GM13977 (cell line): ENCODE results near the gene DNASE1L3.

Experiments used
- DNase-seq: peaks from one replicate; pipeline ENCODE4 v3.0.0; 2012; ENCODE audit warnings: low spot score
- CTCF ChIP-seq: IDR thresholded peaks from 2 replicates; pipeline ENCODE4 v1.5.1; 2012; ENCODE audit warnings: mild to moderate bottlenecking, control low read depth; ENCODE audit not compliant: insufficient read depth; ENCODE audit errors: extremely low read depth, missing control alignments
- in situ Hi-C: fragments of 300-500 bp; cut with MboI; formaldehyde crosslinking; loops from one replicate; pipeline ENCODE4 v1.12.0; 2022; ENCODE audit warnings: low sequenced_read_pairs, low pct_unique_long_range_greater_than_20kb, mixed read lengths, inconsistent platforms; ENCODE audit not compliant: unreplicated experiment

The DNASE1L3 gene

GRCh38 chr3:58155838-58156237 lies 54.9 kb downstream of the DNASE1L3 start:
- in situ Hi-C loops = loop anchor here (25.0 kb wide), 1 partner anchor 144 kb away; the partner anchor contains the start of gene FLNB

GRCh38 chr3:58154626-58155449 lies 55.9 kb downstream of the DNASE1L3 start:
- TF ChIP-seq CTCF = no peak
- no peak for DNase-seq
- in situ Hi-C loops = loop anchor here (25.0 kb wide), 1 partner anchor 143 kb away; the partner anchor contains the start of gene FLNB

More at GRCh38 chr3:58155838-58156237, 54.9 kb downstream of the DNASE1L3 start:
- TF ChIP-seq CTCF = no peak
- DNase-seq = no peak

GRCh38 chr3:58153371-58153770 lies 57.4 kb downstream of the DNASE1L3 start:
- in situ Hi-C loops = loop anchor here (25.0 kb wide), 1 partner anchor 141 kb away; the partner anchor contains the start of gene FLNB

GRCh38 chr3:58152225-58153015 lies 58.4 kb downstream of the DNASE1L3 start:
- in situ Hi-C loops = loop anchor here (25.0 kb wide), 1 partner anchor 140 kb away; the partner anchor contains the start of gene FLNB
- no peak for TF ChIP-seq CTCF
- no peak for DNase-seq

More at GRCh38 chr3:58153371-58153770, 57.4 kb downstream of the DNASE1L3 start:
- no peak for TF ChIP-seq CTCF
- no peak for DNase-seq

- in situ Hi-C loops = loop anchor here (25.0 kb wide), 1 partner anchor 139 kb away; the partner anchor contains the start of gene FLNB
- no peak for TF ChIP-seq CTCF
- no peak for DNase-seq
These were observed 59.1 kb downstream of the DNASE1L3 start for GRCh38 chr3:58151637-58152036.

GRCh38 chr3:58150810-58151199 lies 60.0 kb downstream of the DNASE1L3 start:
- TF ChIP-seq CTCF = no peak
- in situ Hi-C loops = loop anchor here (25.0 kb wide), 1 partner anchor 139 kb away; the partner anchor contains the start of gene FLNB
- DNase-seq = no peak
